Large intestine (tissue), 3 donors: Measurements from ENCODE around the gene NKAIN2. TPM values are rescaled to one million over a fixed set of nuclear protein-coding genes. Genes with fewer than 3 reads are reported as not detected.

Source experiments
- DNase-seq, 2 donors: peaks; one replicate each; pipeline versions ENCODE4 v3.0.0 to v3.0.0-alpha.2; 2013
- H3K27ac ChIP-seq: one replicate; pipeline ENCODE4 v1.5.1; 2013; ENCODE audit warnings: low read length
- H3K27me3 ChIP-seq: 2 replicates; pipeline ENCODE4 v1.6.1; 2013; ENCODE audit warnings: low read length; ENCODE audit not compliant: control insufficient read depth, insufficient read depth
- H3K36me3 ChIP-seq: 2 replicates; pipeline ENCODE4 v1.6.1; 2013; ENCODE audit warnings: low read length; ENCODE audit not compliant: control insufficient read depth, insufficient read depth
- H3K4me1 ChIP-seq: one replicate; pipeline ENCODE4 v1.6.1; 2013; ENCODE audit warnings: low read length; ENCODE audit not compliant: control insufficient read depth, insufficient read depth
- H3K4me3 ChIP-seq: one replicate; pipeline ENCODE4 v1.5.1; 2013; ENCODE audit warnings: low read length
- H3K9me3 ChIP-seq: one replicate; pipeline ENCODE4 v1.6.1; 2013; ENCODE audit warnings: mild to moderate bottlenecking, low read depth, low read length, moderate library complexity; ENCODE audit not compliant: control insufficient read depth
- WGBS: methylation state at CpG from one replicate; pipeline ENCODE4 v1.1.5; 2013; ENCODE audit warnings: low lambda C conversion rate; ENCODE audit not compliant: insufficient coverage; 5-methylcytosine and 5-hydroxymethylcytosine counted together
- polyA plus RNA-seq: library from polyadenylated mRNA; unstranded; fragments of 120-200 nt; gene quantifications from one replicate; pipeline ENCODE4 v1.2.1, GENCODE V29; 2013

Gene NKAIN2
- polyA plus RNA-seq, 1 donor, result 1.3 TPM

GRCh38 chr6:124512431-124512830 is 708.8 kb downstream of the NKAIN2 start:
- no peaks in the 10 kb centered on the region for H3K27me3 ChIP-seq
- no peak overlapping the region for H3K4me3 ChIP-seq
- no peaks in the 10 kb centered on the region for H3K36me3 ChIP-seq
- DNase-seq, result no peak
- H3K27ac ChIP-seq, result no peak overlapping the region
- no peaks in the 10 kb centered on the region for H3K9me3 ChIP-seq
- H3K4me1 ChIP-seq, result no peaks in the 10 kb centered on the region
- no CpG with 5 or more reads among the region's 2 CpGs for WGBS

GRCh38 chr6:124517339-124517738 is 713.7 kb downstream of the NKAIN2 start:
- no peaks in the 10 kb centered on the region for H3K36me3 ChIP-seq
- no peak overlapping the region for H3K27ac ChIP-seq
- H3K9me3 ChIP-seq, result no peaks in the 10 kb centered on the region
- H3K4me1 ChIP-seq, result no peaks in the 10 kb centered on the region
- H3K4me3 ChIP-seq, result no peak overlapping the region
- 86% methylated on average over 1 of the region's 2 CpGs for WGBS
- no peaks in the 10 kb centered on the region for H3K27me3 ChIP-seq
- no peak for DNase-seq

GRCh38 chr6:124520514-124520913 is 716.8 kb downstream of the NKAIN2 start:
- Histone ChIP-seq H3K9me3 (no peaks in the 10 kb centered on the region), H3K4me3 (no peak overlapping the region), H3K27ac (no peak overlapping the region), H3K36me3 (no peaks in the 10 kb centered on the region), H3K4me1 (no peaks in the 10 kb centered on the region), H3K27me3 (no peaks in the 10 kb centered on the region)
- WGBS, result 60% methylated on average over 1 of the region's 4 CpGs
- DNase-seq, result no peak

- no peaks in the 10 kb centered on the region for H3K9me3 ChIP-seq
- WGBS, result 100% methylated on average over 1 of the region's 4 CpGs
- H3K27me3 ChIP-seq, result no peaks in the 10 kb centered on the region
- H3K27ac ChIP-seq, result no peak overlapping the region
- DNase-seq, result no peak
- H3K4me1 ChIP-seq, result no peaks in the 10 kb centered on the region
- H3K4me3 ChIP-seq, result no peak overlapping the region
- H3K36me3 ChIP-seq, result no peaks in the 10 kb centered on the region
Measured at GRCh38 chr6:124522335-124522734, 718.7 kb downstream of the NKAIN2 start.

GRCh38 chr6:124524491-124525200 is 721.0 kb downstream of the NKAIN2 start:
- no peak overlapping the region for H3K4me3 ChIP-seq
- H3K36me3 ChIP-seq, result no peaks in the 10 kb centered on the region
- H3K27ac ChIP-seq, result no peak overlapping the region
- WGBS, result 48% methylated on average over 6 of the region's 7 CpGs
- no peaks in the 10 kb centered on the region for H3K4me1 ChIP-seq
- H3K27me3 ChIP-seq, result no peaks in the 10 kb centered on the region
- no peak for DNase-seq
- H3K9me3 ChIP-seq, result no peaks in the 10 kb centered on the region

GRCh38 chr6:124530926-124531325 is 727.3 kb downstream of the NKAIN2 start:
- Histone ChIP-seq H3K27ac (no peak overlapping the region), H3K4me3 (no peak overlapping the region), H3K27me3 (no peaks in the 10 kb centered on the region), H3K36me3 (no peaks in the 10 kb centered on the region), H3K4me1 (no peaks in the 10 kb centered on the region), H3K9me3 (no peaks in the 10 kb centered on the region)
- no peak for DNase-seq
- no CpG with 5 or more reads among the region's 1 CpG for WGBS

GRCh38 chr6:124535299-124535698 is 731.6 kb downstream of the NKAIN2 start:
- H3K27ac ChIP-seq, result no peak overlapping the region
- no peaks in the 10 kb centered on the region for H3K27me3 ChIP-seq
- no CpG with 5 or more reads among the region's 1 CpG for WGBS
- DNase-seq, result no peak
- no peaks in the 10 kb centered on the region for H3K9me3 ChIP-seq
- H3K36me3 ChIP-seq, result no peaks in the 10 kb centered on the region
- H3K4me1 ChIP-seq, result no peaks in the 10 kb centered on the region
- H3K4me3 ChIP-seq, result no peak overlapping the region

- 100% methylated on average over 1 of the region's 9 CpGs for WGBS
- Histone ChIP-seq H3K36me3 (no peaks in the 10 kb centered on the region), H3K4me3 (no peak overlapping the region), H3K4me1 (no peaks in the 10 kb centered on the region), H3K9me3 (no peaks in the 10 kb centered on the region), H3K27ac (no peak overlapping the region), H3K27me3 (no peaks in the 10 kb centered on the region)
- no peak for DNase-seq
Measured at GRCh38 chr6:124535746-124536145, 732.1 kb downstream of the NKAIN2 start.

GRCh38 chr6:124536157-124536841 is 732.6 kb downstream of the NKAIN2 start:
- Histone ChIP-seq H3K9me3 (no peaks in the 10 kb centered on the region), H3K27ac (no peak overlapping the region), H3K36me3 (no peaks in the 10 kb centered on the region), H3K4me1 (no peaks in the 10 kb centered on the region), H3K27me3 (no peaks in the 10 kb centered on the region), H3K4me3 (no peak overlapping the region)
- 69% methylated on average over 2 of the region's 5 CpGs for WGBS
- DNase-seq, result no peak

- DNase-seq, result no peak
- WGBS, result no CpG with 5 or more reads among the region's 3 CpGs
- no peak overlapping the region for H3K27ac ChIP-seq
- H3K36me3 ChIP-seq, result no peaks in the 10 kb centered on the region
- no peaks in the 10 kb centered on the region for H3K9me3 ChIP-seq
- H3K27me3 ChIP-seq, result no peaks in the 10 kb centered on the region
- no peak overlapping the region for H3K4me3 ChIP-seq
- H3K4me1 ChIP-seq, result no peaks in the 10 kb centered on the region
Measured at GRCh38 chr6:124536842-124537191, 733.2 kb downstream of the NKAIN2 start.

GRCh38 chr6:124539096-124539495 is 735.4 kb downstream of the NKAIN2 start:
- DNase-seq, result no peak
- no peaks in the 10 kb centered on the region for H3K4me1 ChIP-seq
- H3K36me3 ChIP-seq, result no peaks in the 10 kb centered on the region
- H3K9me3 ChIP-seq, result no peaks in the 10 kb centered on the region
- no peak overlapping the region for H3K27ac ChIP-seq
- H3K27me3 ChIP-seq, result no peaks in the 10 kb centered on the region
- H3K4me3 ChIP-seq, result no peak overlapping the region
